H1 (cell line): Measurements from ENCODE around the gene TBC1D9B. TPM values are rescaled to one million over a fixed set of nuclear protein-coding genes. Genes with fewer than 3 reads are reported as not detected.

ENCODE experiments used
- BACH1 ChIP-seq: IDR thresholded peaks from 2 replicates; pipeline ENCODE4 v1.6.1; 2012; ENCODE audit warnings: low read length, improper control_type of control experiment
- CHD7 ChIP-seq: fragments of 300-600 bp; sonication (generic); IDR thresholded peaks from 2 replicates; pipeline ENCODE4 v1.7.1; 2012; ENCODE audit warnings: low read length, moderate library complexity, mild to moderate bottlenecking, inconsistent platforms; ENCODE audit not compliant: insufficient replicate concordance
- HDAC6 ChIP-seq: IDR thresholded peaks from one replicate; pipeline ENCODE4 v1.7.1; 2012; ENCODE audit warnings: low read depth, mild to moderate bottlenecking, inconsistent platforms, low read length, moderate library complexity
- KDM5A ChIP-seq: fragments of 200-600 bp; IDR thresholded peaks from 2 replicates; pipeline ENCODE4 v1.7.1; 2012; ENCODE audit warnings: mild to moderate bottlenecking, low read length, inconsistent platforms, mixed read lengths
- NRF1 ChIP-seq: IDR thresholded peaks from 2 replicates; pipeline ENCODE4 v1.6.1; 2011; ENCODE audit warnings: mild to moderate bottlenecking, low read depth, low read length, improper control_type of control experiment
- SIRT6 ChIP-seq: IDR thresholded peaks from one replicate; pipeline ENCODE4 v1.7.1; 2012; ENCODE audit warnings: low read length, inconsistent platforms
- SP2 ChIP-seq: IDR thresholded peaks from 2 replicates; pipeline ENCODE4 v1.6.1; 2012; ENCODE audit warnings: mild to moderate bottlenecking, low read length, inconsistent platforms
- polyA plus RNA-seq, 7 experiments: library from polyadenylated mRNA; depleted of rRNA in 3 of 7; stranded (reverse) in 5 of 7; unstranded in 2 of 7; fragments of >200 nt in 5 of 7; fragments of 200-250 nt in 2 of 7; gene quantifications; 1 replicate in 5 of 7; 2 replicates in 1 of 7; 4 replicates in 1 of 7; pipeline versions ENCODE4 v1.2.1 to v1.2.3, GENCODE V29; 2011 to 2013; ENCODE audit warnings: missing spikeins in 2 of 7, mixed read lengths in 2 of 7
- total RNA-seq: library from RNA; stranded (reverse); fragmentation: NEBNext Ultra II Directional; extraction: Animal tissue kit (Norgen Biotek cat#: 25700); gene quantifications from 2 replicates; pipeline ENCODE4 v1.2.1, GENCODE V29; 2021

Gene TBC1D9B
- total and polyA plus RNA-seq, 2 of the 8 experiments (the other 6 are each of a cell fraction or from before 2014, with no cell fraction given), result 33.6 to 57.1 TPM

- TF ChIP-seq CHD7 (no peak), HDAC6 (no peak), SIRT6 (no peak), BACH1 (no peak), KDM5A (no peak), SP2 (no peak), NRF1 (no peak)
These were observed 46.7 kb upstream of the TBC1D9B start (continued) for GRCh38 chr5:179954434-179954833.
